Ishikawa (cell line): ENCODE results near the gene MYLK.

Experiments used
- CEBPB ChIP-seq: IDR thresholded peaks from 2 replicates; pipeline ENCODE4 v1.6.1; 2012
- CREB1 ChIP-seq: IDR thresholded peaks from 2 replicates; pipeline ENCODE4 v1.6.1; 2012; ENCODE audit warnings: low read depth
- EGR1 ChIP-seq: IDR thresholded peaks from 2 replicates; pipeline ENCODE4 v1.6.1; 2012
- EP300 ChIP-seq: IDR thresholded peaks from 2 replicates; pipeline ENCODE4 v1.6.1; 2012; ENCODE audit warnings: borderline replicate concordance
- FOXM1 ChIP-seq: IDR thresholded peaks from 2 replicates; pipeline ENCODE4 v1.6.1; 2012; ENCODE audit warnings: low read depth, borderline replicate concordance
- NFIC ChIP-seq: IDR thresholded peaks from 2 replicates; pipeline ENCODE4 v1.6.1; 2012
- RAD21 ChIP-seq: IDR thresholded peaks from 2 replicates; pipeline ENCODE4 v1.6.1; 2012; ENCODE audit warnings: low read depth
- TAF1 ChIP-seq: IDR thresholded peaks from 2 replicates; pipeline ENCODE4 v1.6.1; 2012; ENCODE audit warnings: low read depth, mild to moderate bottlenecking
- TCF12 ChIP-seq: IDR thresholded peaks from 2 replicates; pipeline ENCODE4 v1.6.1; 2012; ENCODE audit warnings: low read depth
- TEAD4 ChIP-seq: IDR thresholded peaks from 2 replicates; pipeline ENCODE4 v1.6.1; 2012
- YY1 ChIP-seq: IDR thresholded peaks from 2 replicates; pipeline ENCODE4 v1.6.1; 2012; ENCODE audit warnings: low read depth
- ZBTB7A ChIP-seq: IDR thresholded peaks from 2 replicates; pipeline ENCODE4 v1.6.1; 2012; ENCODE audit warnings: low read depth
- TF ChIP-seq, protein P1 (sequence below): IDR thresholded peaks from 2 replicates; pipeline ENCODE4 v1.6.1; 2012
- TF ChIP-seq, protein P2 (sequence below): IDR thresholded peaks from 2 replicates; pipeline ENCODE4 v1.6.1; 2012
- TF ChIP-seq, protein P3 (sequence below): IDR thresholded peaks from 2 replicates; pipeline ENCODE4 v1.6.1; 2012; ENCODE audit warnings: low read depth, mild to moderate bottlenecking

The MYLK gene

DNA sequence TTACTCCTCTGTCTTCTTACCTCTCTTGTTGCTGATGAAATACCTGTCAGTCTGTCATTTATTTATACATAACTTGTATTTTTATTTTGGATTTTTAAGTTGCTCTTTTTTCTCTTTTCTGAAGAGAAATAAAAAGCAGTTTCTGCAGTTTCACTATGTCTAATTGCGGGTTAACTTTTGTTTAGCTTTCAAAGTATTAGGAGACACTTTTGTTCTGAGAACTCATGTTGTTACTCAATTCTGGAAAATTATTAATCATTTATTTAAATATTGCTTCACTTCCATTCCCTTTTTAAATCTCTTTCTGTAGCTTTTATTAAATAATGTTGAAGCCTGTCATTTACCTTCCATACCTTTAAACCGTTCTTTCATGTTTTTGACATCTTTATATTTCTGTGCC lies 29.2 kb downstream of the MYLK start:
- no peak for TF ChIP-seq EP300
- TF ChIP-seq, protein P1, sequence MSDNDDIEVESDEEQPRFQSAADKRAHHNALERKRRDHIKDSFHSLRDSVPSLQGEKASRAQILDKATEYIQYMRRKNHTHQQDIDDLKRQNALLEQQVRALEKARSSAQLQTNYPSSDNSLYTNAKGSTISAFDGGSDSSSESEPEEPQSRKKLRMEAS, result no peak
- no peak for TF ChIP-seq ZBTB7A
- TF ChIP-seq, protein P2, sequence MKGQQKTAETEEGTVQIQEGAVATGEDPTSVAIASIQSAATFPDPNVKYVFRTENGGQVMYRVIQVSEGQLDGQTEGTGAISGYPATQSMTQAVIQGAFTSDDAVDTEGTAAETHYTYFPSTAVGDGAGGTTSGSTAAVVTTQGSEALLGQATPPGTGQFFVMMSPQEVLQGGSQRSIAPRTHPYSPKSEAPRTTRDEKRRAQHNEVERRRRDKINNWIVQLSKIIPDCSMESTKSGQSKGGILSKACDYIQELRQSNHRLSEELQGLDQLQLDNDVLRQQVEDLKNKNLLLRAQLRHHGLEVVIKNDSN, result no peak
- no peak for TF ChIP-seq TAF1
- no peak for TF ChIP-seq TCF12
- TF ChIP-seq FOXM1, result no peak
- TF ChIP-seq, protein P3, sequence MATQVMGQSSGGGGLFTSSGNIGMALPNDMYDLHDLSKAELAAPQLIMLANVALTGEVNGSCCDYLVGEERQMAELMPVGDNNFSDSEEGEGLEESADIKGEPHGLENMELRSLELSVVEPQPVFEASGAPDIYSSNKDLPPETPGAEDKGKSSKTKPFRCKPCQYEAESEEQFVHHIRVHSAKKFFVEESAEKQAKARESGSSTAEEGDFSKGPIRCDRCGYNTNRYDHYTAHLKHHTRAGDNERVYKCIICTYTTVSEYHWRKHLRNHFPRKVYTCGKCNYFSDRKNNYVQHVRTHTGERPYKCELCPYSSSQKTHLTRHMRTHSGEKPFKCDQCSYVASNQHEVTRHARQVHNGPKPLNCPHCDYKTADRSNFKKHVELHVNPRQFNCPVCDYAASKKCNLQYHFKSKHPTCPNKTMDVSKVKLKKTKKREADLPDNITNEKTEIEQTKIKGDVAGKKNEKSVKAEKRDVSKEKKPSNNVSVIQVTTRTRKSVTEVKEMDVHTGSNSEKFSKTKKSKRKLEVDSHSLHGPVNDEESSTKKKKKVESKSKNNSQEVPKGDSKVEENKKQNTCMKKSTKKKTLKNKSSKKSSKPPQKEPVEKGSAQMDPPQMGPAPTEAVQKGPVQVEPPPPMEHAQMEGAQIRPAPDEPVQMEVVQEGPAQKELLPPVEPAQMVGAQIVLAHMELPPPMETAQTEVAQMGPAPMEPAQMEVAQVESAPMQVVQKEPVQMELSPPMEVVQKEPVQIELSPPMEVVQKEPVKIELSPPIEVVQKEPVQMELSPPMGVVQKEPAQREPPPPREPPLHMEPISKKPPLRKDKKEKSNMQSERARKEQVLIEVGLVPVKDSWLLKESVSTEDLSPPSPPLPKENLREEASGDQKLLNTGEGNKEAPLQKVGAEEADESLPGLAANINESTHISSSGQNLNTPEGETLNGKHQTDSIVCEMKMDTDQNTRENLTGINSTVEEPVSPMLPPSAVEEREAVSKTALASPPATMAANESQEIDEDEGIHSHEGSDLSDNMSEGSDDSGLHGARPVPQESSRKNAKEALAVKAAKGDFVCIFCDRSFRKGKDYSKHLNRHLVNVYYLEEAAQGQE, result no peak
- TF ChIP-seq TEAD4, result no peak
- TF ChIP-seq RAD21, result no peak
- TF ChIP-seq EGR1, result no peak
- TF ChIP-seq YY1, result no peak
- TF ChIP-seq CEBPB, result no peak
- TF ChIP-seq NFIC, result no peak
- no peak for TF ChIP-seq CREB1

DNA sequence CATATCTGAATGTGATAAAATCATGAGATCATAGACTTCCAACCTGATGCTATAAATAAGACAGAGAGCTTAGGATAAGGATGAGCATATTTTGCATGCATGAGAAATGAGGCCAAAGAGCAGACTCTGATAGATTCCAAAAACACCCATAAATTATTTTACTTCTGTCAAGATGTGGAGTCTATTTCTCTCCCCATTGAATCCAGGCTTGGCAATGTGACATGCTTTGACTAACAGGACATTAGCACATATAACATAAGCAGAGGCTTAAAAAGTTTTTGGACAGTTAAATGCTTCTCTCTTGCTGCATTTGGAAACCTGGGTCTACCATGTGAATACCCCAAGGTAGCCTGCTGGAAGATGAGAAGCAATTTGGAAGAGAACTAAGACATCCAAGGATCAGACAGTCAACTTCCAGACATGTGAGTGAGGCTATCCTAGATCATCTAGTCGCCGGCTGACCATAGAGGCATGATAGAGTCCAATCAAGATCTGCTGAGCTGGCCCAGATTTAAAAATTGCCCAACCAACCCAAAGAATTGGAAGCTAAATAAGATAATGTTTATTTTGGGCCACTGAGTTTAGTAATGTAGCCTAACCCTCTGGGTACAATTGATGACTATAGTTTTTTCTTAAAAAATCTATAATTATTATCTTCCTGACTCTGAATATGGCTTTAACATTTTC lies 30.3 kb downstream of the MYLK start:
- TF ChIP-seq YY1 (no peak), EGR1 (no peak), NFIC (no peak), ZBTB7A (no peak), TAF1 (no peak), TEAD4 (no peak), CREB1 (no peak), FOXM1 (no peak), RAD21 (no peak), EP300 (no peak), CEBPB (no peak)
- TF ChIP-seq, protein P3, result no peak
- TF ChIP-seq, protein P2, result no peak
- TF ChIP-seq, protein P1, result no peak

DNA sequence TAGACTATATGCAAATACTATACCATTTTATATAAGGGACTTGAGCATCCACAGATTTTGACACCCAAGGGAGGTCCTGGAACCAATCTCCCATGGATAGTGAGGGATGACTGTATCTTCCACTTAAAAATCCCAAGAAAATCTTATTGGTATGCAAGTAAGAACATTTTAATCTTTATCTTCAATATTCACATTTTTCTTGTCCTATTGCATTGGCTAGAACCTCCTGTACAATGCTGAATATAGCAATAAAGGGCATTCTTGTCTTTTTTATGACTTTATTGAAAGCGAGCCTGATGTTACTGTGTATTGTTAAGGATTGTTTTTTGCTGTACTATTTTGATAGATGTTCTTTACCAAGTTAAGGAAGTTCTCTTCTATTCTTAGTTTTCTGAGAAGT lies 36.9 kb downstream of the MYLK start:
- TF ChIP-seq TAF1 (no peak), CEBPB (no peak), CREB1 (no peak), EP300 (no peak), TCF12 (no peak)

DNA sequence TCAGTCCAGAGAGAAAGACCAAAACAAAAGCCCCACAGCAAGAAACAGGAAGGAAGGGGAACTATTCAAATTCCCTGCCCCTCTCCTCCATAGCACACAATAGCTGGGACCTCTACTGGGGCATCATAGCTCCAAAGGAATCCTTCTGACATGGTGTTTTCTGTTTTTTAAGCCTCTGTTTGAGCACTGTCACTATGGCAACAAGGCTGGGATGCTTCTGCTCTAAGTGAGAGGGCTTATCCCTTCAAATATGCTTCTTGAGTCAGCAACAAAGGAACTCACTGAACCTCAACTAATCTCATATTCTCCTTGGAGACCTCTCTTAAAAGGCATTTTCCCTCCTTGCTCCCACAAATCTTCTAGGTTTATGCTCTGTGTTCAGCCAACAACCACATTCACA lies 40.5 kb downstream of the MYLK start:
- TF ChIP-seq EGR1 (no peak), EP300 (no peak), YY1 (no peak), FOXM1 (no peak), ZBTB7A (no peak), TAF1 (no peak), TEAD4 (no peak), NFIC (no peak), RAD21 (no peak), CREB1 (no peak), TCF12 (no peak), CEBPB (no peak)
- TF ChIP-seq, protein P2, result no peak
- TF ChIP-seq, protein P3, result no peak
- TF ChIP-seq, protein P1, result no peak
